ENCODE results near the gene ARF6. TPM values are rescaled to one million over a fixed set of nuclear protein-coding genes. Genes with fewer than 3 reads are reported as not detected.

The ARF6 gene
- total RNA-seq (16.0 TPM), polyA plus RNA-seq (ENCODE audit: insufficient read depth in 1 of 8, insufficient read length in 8 of 8, low replicate concordance in 1 of 8) (10 to 100 TPM; 29.3 to 48.9 (median 36.1) TPM)
- long read RNA-seq, donor 1, transcript ARF6-201 (2 exons, 3,865 nt), result major isoform, 8 of 8 reads
- long read RNA-seq, donor 1, partial matches to known transcripts, result 0 of 8 reads
- long read RNA-seq, donor 1, other reads (novel, unspliced or antisense), result 0 of 8 reads
- long read RNA-seq, donor 2, partial matches to known transcripts, result 0 of 2 reads
- long read RNA-seq, donor 2, other reads (novel, unspliced or antisense), result 0 of 2 reads
- long read RNA-seq, donor 3, transcript ARF6-201 (2 exons, 3,865 nt), result major isoform, 17 of 17 reads
- long read RNA-seq, donor 3, partial matches to known transcripts, result 0 of 17 reads
- long read RNA-seq, donor 3, other reads (novel, unspliced or antisense), result 0 of 17 reads
- long read RNA-seq, donor 4, transcript ARF6-201 (2 exons, 3,865 nt), result major isoform, 19 of 19 reads
- long read RNA-seq, donor 4, partial matches to known transcripts, result 0 of 19 reads
- long read RNA-seq, donor 4, other reads (novel, unspliced or antisense), result 0 of 19 reads
- long read RNA-seq, donor 5, transcript ARF6-201 (2 exons, 3,865 nt), result major isoform, 25 of 25 reads
- long read RNA-seq, donor 5, partial matches to known transcripts, result 0 of 25 reads
- long read RNA-seq, donor 5, other reads (novel, unspliced or antisense), result 0 of 25 reads
- long read RNA-seq, donor 6, transcript ARF6-201 (2 exons, 3,865 nt), result major isoform, 20 of 20 reads
- long read RNA-seq, donor 6, partial matches to known transcripts, result 0 of 20 reads
- long read RNA-seq, donor 6, other reads (novel, unspliced or antisense), result 0 of 20 reads
- long read RNA-seq, donor 7, transcript ARF6-201 (2 exons, 3,865 nt), result major isoform, 12 of 12 reads
- long read RNA-seq, donor 7, partial matches to known transcripts, result 0 of 12 reads
- long read RNA-seq, donor 7, other reads (novel, unspliced or antisense), result 0 of 12 reads
- long read RNA-seq, donor 8, transcript ARF6-201 (2 exons, 3,865 nt), result major isoform, 9 of 20 reads
- long read RNA-seq, donor 8, partial matches to known transcripts, result 11 of 20 reads
- long read RNA-seq, donor 8, other reads (novel, unspliced or antisense), result 0 of 20 reads
- long read RNA-seq, donor 9, transcript ARF6-201 (2 exons, 3,865 nt), result major isoform, 8 of 8 reads
- long read RNA-seq, donor 9, partial matches to known transcripts, result 0 of 8 reads
- long read RNA-seq, donor 9, other reads (novel, unspliced or antisense), result 0 of 8 reads
- long read RNA-seq, donor 10, transcript ARF6-201 (2 exons, 3,865 nt), result major isoform, 10 of 10 reads
- long read RNA-seq, donor 10, partial matches to known transcripts, result 0 of 10 reads
- long read RNA-seq, donor 10, other reads (novel, unspliced or antisense), result 0 of 10 reads
- long read RNA-seq, donor 11, transcript ARF6-201 (2 exons, 3,865 nt), result major isoform, 10 of 10 reads
- long read RNA-seq, donor 11, partial matches to known transcripts, result 0 of 10 reads
- long read RNA-seq, donor 11, other reads (novel, unspliced or antisense), result 0 of 10 reads

GRCh38 chr14:49892636-49893308 lies at the start of gene ARF6:
ARF6 (plus strand) TSS chr14:49893082; CDS start chr14:49893737, 655 bp downstream.
- H3K27ac ChIP-seq (ENCODE audit: low read length), result peak within 1 kb of the TSS; percentile 98
- WGBS (ENCODE audit: insufficient coverage), result under 1% methylated on average over 62 of the region's 66 CpGs

GRCh38 chr14:49849213-49849847 lies 43.6 kb upstream of the ARF6 start:
- no CpG with 5 or more reads among the region's 1 CpG for WGBS (ENCODE audit: insufficient coverage)
- peaks cover 18% of the 10 kb centered on the region for H3K36me3 ChIP-seq (ENCODE audit: control insufficient read depth, insufficient read depth, low read length)

More at GRCh38 chr14:49892636-49893308, at the start of gene ARF6:
- DNase-seq, result peak; percentile 99
- H3K4me1 ChIP-seq (ENCODE audit: control insufficient read depth, insufficient read depth, low read length), result peaks cover 8% of the 10 kb centered on the region
- no peaks in the 10 kb centered on the region for H3K9me3 ChIP-seq (replicated peaks; ENCODE audit: control insufficient read depth, low read depth, low read length)
- no peaks in the 10 kb centered on the region for H3K27me3 ChIP-seq (ENCODE audit: control insufficient read depth, insufficient read depth, low read length)
- H3K36me3 ChIP-seq (ENCODE audit: control insufficient read depth, insufficient read depth, low read length), result peaks cover 6% of the 10 kb centered on the region
- peak within 1 kb of the TSS; percentile 86 for H3K4me3 ChIP-seq (ENCODE audit: low read length)

GRCh38 chr14:49851813-49852212 lies 41.1 kb upstream of the ARF6 start:
- Histone ChIP-seq H3K4me3 (ENCODE audit: low read length) (peak overlapping the region; percentile 78), H3K27me3 (ENCODE audit: control insufficient read depth, insufficient read depth, low read length) (no peaks in the 10 kb centered on the region), H3K36me3 (ENCODE audit: control insufficient read depth, insufficient read depth, low read length) (peaks cover 9% of the 10 kb centered on the region), H3K9me3 (replicated peaks; ENCODE audit: control insufficient read depth, low read depth, low read length) (no peaks in the 10 kb centered on the region), H3K4me1 (ENCODE audit: control insufficient read depth, insufficient read depth, low read length) (peaks cover 9% of the 10 kb centered on the region), H3K27ac (ENCODE audit: low read length) (peak overlapping the region; percentile 83)
- DNase-seq, result no peak
- WGBS (ENCODE audit: insufficient coverage), result no CpG with 5 or more reads among the region's 7 CpGs

More at GRCh38 chr14:49849213-49849847, 43.6 kb upstream of the ARF6 start:
- Histone ChIP-seq H3K27ac (ENCODE audit: low read length) (no peak overlapping the region), H3K27me3 (ENCODE audit: control insufficient read depth, insufficient read depth, low read length) (no peaks in the 10 kb centered on the region), H3K4me1 (ENCODE audit: control insufficient read depth, insufficient read depth, low read length) (peaks cover 9% of the 10 kb centered on the region), H3K4me3 (ENCODE audit: low read length) (no peak overlapping the region), H3K9me3 (replicated peaks; ENCODE audit: control insufficient read depth, low read depth, low read length) (no peaks in the 10 kb centered on the region)
- no peak for DNase-seq

GRCh38 chr14:49852301-49853157 lies 40.4 kb upstream of the ARF6 start, which contains the start of gene NEMF:
NEMF (minus strand) TSS chr14:49852788; CDS start chr14:49852753, 35 bp downstream.
- Histone ChIP-seq H3K4me3 (ENCODE audit: low read length) (peak within 1 kb of the TSS; percentile 78), H3K4me1 (ENCODE audit: control insufficient read depth, insufficient read depth, low read length) (peaks cover 9% of the 10 kb centered on the region), H3K9me3 (replicated peaks; ENCODE audit: control insufficient read depth, low read depth, low read length) (no peaks in the 10 kb centered on the region), H3K36me3 (ENCODE audit: control insufficient read depth, insufficient read depth, low read length) (peaks cover 6% of the 10 kb centered on the region), H3K27me3 (ENCODE audit: control insufficient read depth, insufficient read depth, low read length) (no peaks in the 10 kb centered on the region), H3K27ac (ENCODE audit: low read length) (peak within 1 kb of the TSS; percentile 83)
- 0% methylated on average over 46 of the region's 49 CpGs for WGBS (ENCODE audit: insufficient coverage)
- DNase-seq, result peak; percentile 97

GRCh38 chr14:49853158-49853477 lies 39.8 kb upstream of the ARF6 start:
- Histone ChIP-seq H3K27ac (ENCODE audit: low read length) (peak overlapping the region; percentile 83), H3K9me3 (replicated peaks; ENCODE audit: control insufficient read depth, low read depth, low read length) (no peaks in the 10 kb centered on the region), H3K4me3 (ENCODE audit: low read length) (peak overlapping the region; percentile 78), H3K4me1 (ENCODE audit: control insufficient read depth, insufficient read depth, low read length) (peaks cover 9% of the 10 kb centered on the region), H3K36me3 (ENCODE audit: control insufficient read depth, insufficient read depth, low read length) (peaks cover 5% of the 10 kb centered on the region), H3K27me3 (ENCODE audit: control insufficient read depth, insufficient read depth, low read length) (no peaks in the 10 kb centered on the region)
- 2% methylated on average over 12 of the region's 14 CpGs for WGBS (ENCODE audit: insufficient coverage)
- DNase-seq, result no peak

- 8% methylated on average over 21 of the region's 27 CpGs for WGBS (ENCODE audit: insufficient coverage)
- H3K4me3 ChIP-seq (ENCODE audit: low read length), result peak overlapping the region; percentile 78
- peaks cover 11% of the 10 kb centered on the region for H3K4me1 ChIP-seq (ENCODE audit: control insufficient read depth, insufficient read depth, low read length)
- H3K36me3 ChIP-seq (ENCODE audit: control insufficient read depth, insufficient read depth, low read length), result peaks cover 5% of the 10 kb centered on the region
- H3K27me3 ChIP-seq (ENCODE audit: control insufficient read depth, insufficient read depth, low read length), result no peaks in the 10 kb centered on the region
- H3K27ac ChIP-seq (ENCODE audit: low read length), result no peak overlapping the region
- DNase-seq, result peak; percentile 81
- H3K9me3 ChIP-seq (replicated peaks; ENCODE audit: control insufficient read depth, low read depth, low read length), result no peaks in the 10 kb centered on the region
Observed at GRCh38 chr14:49853572-49854375, 39.1 kb upstream of the ARF6 start.

- Histone ChIP-seq H3K27me3 (ENCODE audit: control insufficient read depth, insufficient read depth, low read length) (no peaks in the 10 kb centered on the region), H3K9me3 (replicated peaks; ENCODE audit: control insufficient read depth, low read depth, low read length) (no peaks in the 10 kb centered on the region), H3K4me3 (ENCODE audit: low read length) (no peak overlapping the region), H3K4me1 (ENCODE audit: control insufficient read depth, insufficient read depth, low read length) (peaks cover 8% of the 10 kb centered on the region), H3K27ac (ENCODE audit: low read length) (peak overlapping the region; percentile 33), H3K36me3 (ENCODE audit: control insufficient read depth, insufficient read depth, low read length) (no peaks in the 10 kb centered on the region)
- 67% methylated on average over 1 of the region's 6 CpGs for WGBS (ENCODE audit: insufficient coverage)
- peak; percentile 71 for DNase-seq
Observed at GRCh38 chr14:49857427-49858003, 35.4 kb upstream of the ARF6 start.
